PFSK-1 (cell line): ENCODE measurements around the gene NAPG.

Experiments
- FOXP2 ChIP-seq: optimal IDR thresholded peaks from 2 replicates; pipeline ENCODE3; 2011; ENCODE audit warnings: borderline replicate concordance, control low read depth, inconsistent platforms; ENCODE audit not compliant: insufficient read depth; ENCODE audit errors: extremely low read length, extremely low read depth
- POLR2AphosphoS5 ChIP-seq: IDR thresholded peaks from 2 replicates; pipeline ENCODE4 v1.6.1; 2012; ENCODE audit warnings: low read depth, mild to moderate bottlenecking, control low read depth, low read length, moderate library complexity
- SIN3A ChIP-seq: IDR thresholded peaks from 2 replicates; pipeline ENCODE4 v1.6.1; 2012; ENCODE audit warnings: mild to moderate bottlenecking, low read length, moderate library complexity, borderline replicate concordance; ENCODE audit not compliant: insufficient read depth
- TAF1 ChIP-seq: IDR thresholded peaks from 2 replicates; pipeline ENCODE4 v1.6.1; 2012; ENCODE audit warnings: low read length, control low read depth, borderline replicate concordance; ENCODE audit not compliant: insufficient read depth
- TF ChIP-seq, protein P1 (sequence below), 2 experiments: IDR thresholded peaks; 2 replicates each; pipeline versions ENCODE4 v1.6.1 to v1.8.0; 2011 to 2012; ENCODE audit warnings: low read depth in 2 of 2, low read length in 2 of 2, control low read depth in 1 of 2, inconsistent platforms in 1 of 2, mild to moderate bottlenecking in 1 of 2, moderate library complexity in 1 of 2; ENCODE audit not compliant: insufficient read depth in 1 of 2

Gene NAPG

DNA sequence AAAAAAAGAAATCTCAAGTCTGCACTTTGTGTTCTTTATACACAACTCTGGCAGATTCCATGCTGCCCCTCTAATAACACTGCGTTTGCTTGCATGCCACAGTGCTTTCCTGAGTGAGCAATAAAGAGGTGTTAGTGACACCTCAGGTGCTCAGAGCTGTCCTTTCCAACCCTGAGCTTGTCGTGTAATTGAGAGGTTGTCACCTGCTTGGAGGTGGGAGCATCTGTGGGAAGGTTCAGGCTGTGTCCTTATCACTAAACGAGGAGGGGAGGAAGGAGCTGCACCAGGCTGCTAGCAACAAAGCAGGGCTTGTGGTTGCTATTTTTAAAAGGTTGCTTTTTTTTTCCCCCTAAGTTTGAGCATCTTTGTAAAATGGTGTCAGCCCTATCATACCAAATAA, 39.5 kb upstream of the NAPG start:
- no peak for TF ChIP-seq SIN3A
- no peak for TF ChIP-seq FOXP2
- TF ChIP-seq, protein P1, sequence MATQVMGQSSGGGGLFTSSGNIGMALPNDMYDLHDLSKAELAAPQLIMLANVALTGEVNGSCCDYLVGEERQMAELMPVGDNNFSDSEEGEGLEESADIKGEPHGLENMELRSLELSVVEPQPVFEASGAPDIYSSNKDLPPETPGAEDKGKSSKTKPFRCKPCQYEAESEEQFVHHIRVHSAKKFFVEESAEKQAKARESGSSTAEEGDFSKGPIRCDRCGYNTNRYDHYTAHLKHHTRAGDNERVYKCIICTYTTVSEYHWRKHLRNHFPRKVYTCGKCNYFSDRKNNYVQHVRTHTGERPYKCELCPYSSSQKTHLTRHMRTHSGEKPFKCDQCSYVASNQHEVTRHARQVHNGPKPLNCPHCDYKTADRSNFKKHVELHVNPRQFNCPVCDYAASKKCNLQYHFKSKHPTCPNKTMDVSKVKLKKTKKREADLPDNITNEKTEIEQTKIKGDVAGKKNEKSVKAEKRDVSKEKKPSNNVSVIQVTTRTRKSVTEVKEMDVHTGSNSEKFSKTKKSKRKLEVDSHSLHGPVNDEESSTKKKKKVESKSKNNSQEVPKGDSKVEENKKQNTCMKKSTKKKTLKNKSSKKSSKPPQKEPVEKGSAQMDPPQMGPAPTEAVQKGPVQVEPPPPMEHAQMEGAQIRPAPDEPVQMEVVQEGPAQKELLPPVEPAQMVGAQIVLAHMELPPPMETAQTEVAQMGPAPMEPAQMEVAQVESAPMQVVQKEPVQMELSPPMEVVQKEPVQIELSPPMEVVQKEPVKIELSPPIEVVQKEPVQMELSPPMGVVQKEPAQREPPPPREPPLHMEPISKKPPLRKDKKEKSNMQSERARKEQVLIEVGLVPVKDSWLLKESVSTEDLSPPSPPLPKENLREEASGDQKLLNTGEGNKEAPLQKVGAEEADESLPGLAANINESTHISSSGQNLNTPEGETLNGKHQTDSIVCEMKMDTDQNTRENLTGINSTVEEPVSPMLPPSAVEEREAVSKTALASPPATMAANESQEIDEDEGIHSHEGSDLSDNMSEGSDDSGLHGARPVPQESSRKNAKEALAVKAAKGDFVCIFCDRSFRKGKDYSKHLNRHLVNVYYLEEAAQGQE (IDR thresholded peaks at IDR 0.05; ENCODE audit: insufficient read depth in 1 of 2, low read depth in 2 of 2, low read length in 2 of 2): no peak
- TF ChIP-seq POLR2AphosphoS5: no peak
- no peak for TF ChIP-seq TAF1

DNA sequence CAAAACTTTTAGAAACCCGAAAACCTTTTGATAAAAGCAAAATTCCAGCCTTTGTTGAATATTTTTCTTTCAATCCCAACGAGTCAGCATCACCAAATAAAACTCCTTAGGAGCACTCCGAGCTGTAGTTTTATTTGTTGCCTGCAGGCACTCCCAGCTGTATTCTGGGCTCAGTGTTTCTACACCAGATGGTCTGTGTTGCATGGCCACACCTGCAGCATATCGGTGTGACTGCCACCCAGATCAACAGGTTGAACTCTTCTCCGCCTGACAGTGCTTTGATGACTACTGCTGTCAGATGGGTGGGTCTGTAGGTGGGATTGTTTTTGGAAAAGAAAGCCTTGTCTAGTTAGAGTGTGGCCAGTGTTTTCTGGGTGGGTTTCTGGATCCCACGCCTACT, 38.7 kb upstream of the NAPG start:
- TF ChIP-seq, protein P1 (IDR thresholded peaks at IDR 0.05; ENCODE audit: insufficient read depth in 1 of 2, low read depth in 2 of 2, low read length in 2 of 2): no peak
- TF ChIP-seq FOXP2: no peak

DNA sequence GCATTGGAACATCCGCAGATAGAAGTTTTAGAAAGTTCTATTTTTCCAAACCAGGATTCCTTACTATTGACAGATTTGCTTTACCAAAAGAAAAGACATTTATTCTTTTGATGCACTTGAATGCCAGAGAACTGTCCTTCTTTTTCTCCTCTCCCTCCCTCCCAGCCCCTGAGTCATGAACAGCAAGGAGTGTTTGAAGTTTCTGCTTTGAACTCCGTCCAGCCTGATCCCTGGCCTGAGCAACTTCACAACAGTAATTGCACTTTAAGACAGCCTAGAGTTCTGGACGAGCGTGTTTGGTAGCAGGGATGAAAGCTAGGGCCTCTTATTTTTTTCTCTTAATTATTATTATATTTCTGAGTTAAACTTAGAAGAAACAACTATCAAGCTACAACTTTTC, 37.8 kb upstream of the NAPG start:
- TF ChIP-seq, protein P1 (IDR thresholded peaks at IDR 0.05; ENCODE audit: insufficient read depth in 1 of 2, low read depth in 2 of 2, low read length in 2 of 2): no peak
- TF ChIP-seq SIN3A (no peak), TAF1 (no peak)

DNA sequence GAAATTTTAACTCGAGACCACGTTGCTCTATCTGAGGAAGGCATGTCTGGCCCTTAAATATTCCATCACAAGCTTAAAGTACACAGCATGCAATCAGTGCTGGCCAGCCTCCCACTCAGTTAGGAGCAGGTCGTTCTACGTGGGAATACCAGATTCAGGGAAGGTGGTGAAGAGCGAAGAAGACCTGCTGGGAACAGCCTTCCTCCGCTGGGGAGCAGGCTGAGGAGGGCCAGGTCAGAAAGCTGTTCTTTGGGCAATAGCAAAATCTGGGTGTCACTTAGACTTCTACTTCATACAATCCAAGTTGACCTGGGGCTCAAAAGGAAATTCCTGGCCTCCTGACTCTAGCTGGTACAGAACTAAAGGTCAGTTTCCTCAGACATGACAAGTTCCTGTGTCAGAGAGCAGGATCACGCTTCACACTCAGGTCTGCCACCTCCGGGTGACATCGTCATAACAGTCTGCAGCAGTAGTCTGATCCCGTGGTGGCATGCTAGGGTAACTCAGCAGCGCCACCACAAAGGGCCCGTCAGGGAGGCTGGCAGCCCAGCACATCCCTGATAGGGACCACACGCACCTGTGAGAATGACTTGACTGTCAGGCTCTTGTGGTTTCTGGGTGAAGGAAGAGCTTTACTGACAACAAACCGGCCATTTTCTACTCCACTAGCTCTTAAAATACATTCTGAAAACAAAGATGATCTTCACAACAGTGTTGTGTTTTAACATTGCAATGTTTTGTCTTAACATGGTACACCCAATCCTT, 35.2 kb upstream of the NAPG start:
- TF ChIP-seq, protein P1 (IDR thresholded peaks at IDR 0.05; ENCODE audit: insufficient read depth in 1 of 2, low read depth in 2 of 2, low read length in 2 of 2): no peak
- TF ChIP-seq FOXP2 (no peak), TAF1 (no peak), POLR2AphosphoS5 (no peak), SIN3A (no peak)

DNA sequence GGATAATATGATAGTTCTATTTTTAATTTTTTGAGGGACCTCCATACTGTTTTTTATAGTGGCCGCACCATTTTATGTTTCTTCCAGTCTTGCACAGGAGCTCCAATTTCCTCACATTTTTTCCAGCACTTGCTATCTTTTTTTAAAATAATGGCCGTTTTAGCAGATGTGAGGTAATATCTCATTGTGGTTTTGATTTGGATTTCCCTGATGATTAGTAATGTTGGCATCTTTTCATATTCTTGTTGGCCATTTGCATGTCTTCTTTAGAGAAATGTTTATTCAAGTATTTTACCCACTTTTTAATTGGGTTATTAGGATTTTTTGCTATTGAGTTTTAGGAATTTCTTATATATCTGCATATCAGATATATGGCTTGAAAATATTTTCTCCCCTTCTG, 29.9 kb upstream of the NAPG start:
- TF ChIP-seq POLR2AphosphoS5 (no peak), FOXP2 (no peak), TAF1 (no peak), SIN3A (no peak)
- TF ChIP-seq, protein P1 (IDR thresholded peaks at IDR 0.05; ENCODE audit: insufficient read depth in 1 of 2, low read depth in 2 of 2, low read length in 2 of 2): no peak
